ENCODE measurements around the gene SIL1. TPM values are rescaled to one million over a fixed set of nuclear protein-coding genes. Genes with fewer than 3 reads are reported as not detected.

The SIL1 gene
- total RNA-seq, 4 donors from 2014 or later, result 28.6 to 48.1 (median 36.5) TPM

GRCh38 chr5:139090581-139090980 is 107.6 kb downstream of the SIL1 start:
- no peak overlapping the region for H3K27ac ChIP-seq
- TF ChIP-seq, protein P1, sequence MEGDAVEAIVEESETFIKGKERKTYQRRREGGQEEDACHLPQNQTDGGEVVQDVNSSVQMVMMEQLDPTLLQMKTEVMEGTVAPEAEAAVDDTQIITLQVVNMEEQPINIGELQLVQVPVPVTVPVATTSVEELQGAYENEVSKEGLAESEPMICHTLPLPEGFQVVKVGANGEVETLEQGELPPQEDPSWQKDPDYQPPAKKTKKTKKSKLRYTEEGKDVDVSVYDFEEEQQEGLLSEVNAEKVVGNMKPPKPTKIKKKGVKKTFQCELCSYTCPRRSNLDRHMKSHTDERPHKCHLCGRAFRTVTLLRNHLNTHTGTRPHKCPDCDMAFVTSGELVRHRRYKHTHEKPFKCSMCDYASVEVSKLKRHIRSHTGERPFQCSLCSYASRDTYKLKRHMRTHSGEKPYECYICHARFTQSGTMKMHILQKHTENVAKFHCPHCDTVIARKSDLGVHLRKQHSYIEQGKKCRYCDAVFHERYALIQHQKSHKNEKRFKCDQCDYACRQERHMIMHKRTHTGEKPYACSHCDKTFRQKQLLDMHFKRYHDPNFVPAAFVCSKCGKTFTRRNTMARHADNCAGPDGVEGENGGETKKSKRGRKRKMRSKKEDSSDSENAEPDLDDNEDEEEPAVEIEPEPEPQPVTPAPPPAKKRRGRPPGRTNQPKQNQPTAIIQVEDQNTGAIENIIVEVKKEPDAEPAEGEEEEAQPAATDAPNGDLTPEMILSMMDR (IDR thresholded peaks at IDR 0.05), result no peak
- TF ChIP-seq EP300 (IDR thresholded peaks at IDR 0.05), result no peak
- no peak for TF ChIP-seq POLR2A (IDR thresholded peaks at IDR 0.05)
- TF ChIP-seq POLR2AphosphoS5 (IDR thresholded peaks at IDR 0.05), result no peak
- WGBS, 2 donors (ENCODE audit: low coverage in 1 of 2), result 93 to 95% methylated on average over 3 to 4 of the region's 5 CpGs
- no peak for ATAC-seq
- H3K4me3 ChIP-seq, result no peak overlapping the region
- H3K4me1 ChIP-seq, result peaks cover 4 to 30% (median 5%) of the 10 kb centered on the region in 3 donors
- no peaks in the 10 kb centered on the region for H3K27me3 ChIP-seq
- H3K36me3 ChIP-seq, result no peaks in the 10 kb centered on the region
- H3K9me3 ChIP-seq, result no peaks in the 10 kb centered on the region

DNA sequence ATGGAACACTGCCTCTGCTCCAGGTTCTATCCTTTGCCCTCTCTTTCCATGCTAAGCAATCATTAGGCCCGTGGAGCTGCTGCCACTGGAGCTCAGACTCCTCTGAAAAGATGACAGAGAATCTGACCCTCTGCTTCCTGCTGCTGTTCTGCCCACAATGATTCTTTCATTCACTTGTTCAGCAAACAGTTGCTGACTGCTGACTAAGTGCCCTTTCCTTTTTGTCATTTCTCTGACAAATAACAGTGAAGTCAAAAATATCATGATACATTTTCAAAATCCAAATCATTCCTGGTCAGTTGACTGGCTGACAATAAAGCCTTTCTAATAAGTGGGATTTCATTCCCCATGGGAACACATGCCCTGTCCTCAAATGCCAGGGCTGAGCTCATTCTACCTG is 110.1 kb downstream of the SIL1 start:
- WGBS, 2 donors (ENCODE audit: low coverage in 1 of 2), result 60% methylated on average over 1 of the region's 1 CpG; no CpG with 5 or more reads in 1 of the 2 donors
- no peaks in the 10 kb centered on the region for H3K36me3 ChIP-seq
- no peak overlapping the region for H3K4me3 ChIP-seq
- H3K27me3 ChIP-seq, result no peaks in the 10 kb centered on the region
- peaks cover 4 to 30% (median 5%) of the 10 kb centered on the region in 3 donors for H3K4me1 ChIP-seq
- H3K27ac ChIP-seq, result peak overlapping the region in 2 of 4 donors; percentile 12 to 17
- no peaks in the 10 kb centered on the region for H3K9me3 ChIP-seq
- no peak for ATAC-seq
- TF ChIP-seq EP300 (IDR thresholded peaks at IDR 0.05) (no peak), POLR2AphosphoS5 (IDR thresholded peaks at IDR 0.05) (no peak), POLR2A (IDR thresholded peaks at IDR 0.05) (no peak)
- TF ChIP-seq, protein P1 (IDR thresholded peaks at IDR 0.05), result no peak

DNA sequence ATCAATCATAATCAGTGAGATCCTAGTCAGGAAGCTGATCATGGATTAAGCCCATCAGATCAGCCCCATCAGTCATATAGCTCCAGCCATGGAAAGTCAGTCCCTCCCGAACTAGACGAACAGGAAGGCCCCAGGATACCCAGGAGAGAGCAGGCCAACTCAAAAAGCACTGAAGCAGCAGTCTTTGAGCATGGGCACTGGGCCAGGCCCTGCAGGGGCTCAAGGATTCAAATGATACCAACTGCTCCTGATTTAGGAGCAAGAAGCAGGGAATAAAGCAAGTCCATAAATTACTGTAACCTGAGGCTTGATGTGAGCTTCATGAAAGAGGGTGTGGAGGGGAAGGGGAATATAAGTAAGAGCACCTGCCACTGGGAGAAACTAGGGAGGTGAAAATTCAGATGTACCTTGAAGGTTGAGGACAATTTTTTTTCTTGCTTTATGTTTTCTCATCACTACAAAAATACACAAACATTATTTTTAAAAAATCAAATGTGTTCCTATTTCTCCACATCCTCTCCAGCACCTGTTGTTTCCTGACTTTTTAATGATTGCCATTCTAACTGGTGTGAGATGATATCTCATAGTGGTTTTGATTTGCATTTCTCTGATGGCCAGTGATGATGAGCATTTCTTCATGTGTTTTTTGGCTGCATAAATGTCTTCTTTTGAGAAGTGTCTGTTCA is 115.2 kb downstream of the SIL1 start:
- Histone ChIP-seq H3K36me3 (no peaks in the 10 kb centered on the region), H3K27ac (no peak overlapping the region), H3K4me1 (peaks cover 0 to 8% (median 0%) of the 10 kb centered on the region in 3 donors), H3K4me3 (no peak overlapping the region), H3K27me3 (no peaks in the 10 kb centered on the region), H3K9me3 (no peaks in the 10 kb centered on the region)
- no peak for ATAC-seq
- TF ChIP-seq, protein P1 (IDR thresholded peaks at IDR 0.05), result no peak
- TF ChIP-seq EP300 (IDR thresholded peaks at IDR 0.05) (no peak), POLR2A (IDR thresholded peaks at IDR 0.05) (no peak), POLR2AphosphoS5 (IDR thresholded peaks at IDR 0.05) (no peak)
- 80% methylated on average over 1 of the region's 2 CpGs; no CpG with 5 or more reads in 1 of the 2 donors for WGBS, 2 donors (ENCODE audit: low coverage in 1 of 2)

DNA sequence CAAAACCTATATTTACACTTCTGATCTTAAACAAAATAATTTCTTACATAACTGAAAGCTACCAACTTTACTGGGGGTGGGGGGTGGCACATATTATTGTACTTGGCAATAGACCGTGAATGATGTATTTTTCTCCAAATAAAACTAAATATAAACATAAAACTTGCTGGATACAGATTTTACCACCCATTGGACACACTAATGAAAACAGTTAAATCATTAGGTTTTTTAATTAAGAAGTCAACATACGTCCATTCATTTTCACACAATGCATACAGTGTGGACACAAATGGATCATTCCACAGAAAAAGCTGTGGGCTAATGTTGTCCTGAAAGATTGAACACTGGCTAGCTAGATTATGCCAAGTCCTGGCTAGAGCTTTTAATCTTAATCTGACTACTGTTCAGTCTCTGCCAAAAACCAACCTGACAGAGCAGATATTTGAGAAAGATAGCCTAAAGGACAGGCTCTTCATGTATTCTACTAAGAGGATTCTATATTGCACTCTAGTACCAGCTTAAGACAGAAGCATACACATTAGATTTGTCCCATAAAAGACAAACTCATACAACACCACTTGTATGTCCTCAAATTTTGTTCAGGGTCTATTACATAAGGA is 118.1 kb downstream of the SIL1 start:
- H3K9me3 ChIP-seq, result no peaks in the 10 kb centered on the region
- no peaks in the 10 kb centered on the region for H3K27me3 ChIP-seq
- peak overlapping the region in 1 of 4 donors; percentile 8 for H3K27ac ChIP-seq
- H3K4me3 ChIP-seq, result no peak overlapping the region
- peaks cover 0 to 16% (median 0%) of the 10 kb centered on the region in 3 donors for H3K4me1 ChIP-seq
- no peaks in the 10 kb centered on the region for H3K36me3 ChIP-seq
- WGBS, 2 donors (ENCODE audit: low coverage in 1 of 2), result 77 to 93% methylated on average over 2 of the region's 2 CpGs
- no peak for ATAC-seq
- no peak for TF ChIP-seq POLR2A (IDR thresholded peaks at IDR 0.05)
- no peak for TF ChIP-seq POLR2AphosphoS5 (IDR thresholded peaks at IDR 0.05)
- TF ChIP-seq, protein P1 (IDR thresholded peaks at IDR 0.05), result no peak
- TF ChIP-seq EP300 (IDR thresholded peaks at IDR 0.05), result no peak

All from gastroesophageal sphincter (tissue), 4 donors.